ENCODE data around the gene SLX4IP. TPM values are rescaled to one million over a fixed set of nuclear protein-coding genes. Genes with fewer than 3 reads are reported as not detected.
A peak's percentile ranks its signal among the peaks of the same experiment; 100 is the strongest.
"Not testable (repeated sequence)": the region's sequence is repeated elsewhere in the genome, so short reads cannot be mapped to it uniquely, and the experiment has no call there.

The SLX4IP gene
- polyA plus RNA-seq, 1 donor: 4.3 TPM

GRCh38 chr20:10603971-10604864 lies 169.1 kb downstream of the SLX4IP start:
- DNase-seq (ENCODE audit: low read depth): no peak

- no peak for DNase-seq (ENCODE audit: low read depth)
These were observed 169.8 kb downstream of the SLX4IP start for GRCh38 chr20:10604865-10605440.

DNA sequence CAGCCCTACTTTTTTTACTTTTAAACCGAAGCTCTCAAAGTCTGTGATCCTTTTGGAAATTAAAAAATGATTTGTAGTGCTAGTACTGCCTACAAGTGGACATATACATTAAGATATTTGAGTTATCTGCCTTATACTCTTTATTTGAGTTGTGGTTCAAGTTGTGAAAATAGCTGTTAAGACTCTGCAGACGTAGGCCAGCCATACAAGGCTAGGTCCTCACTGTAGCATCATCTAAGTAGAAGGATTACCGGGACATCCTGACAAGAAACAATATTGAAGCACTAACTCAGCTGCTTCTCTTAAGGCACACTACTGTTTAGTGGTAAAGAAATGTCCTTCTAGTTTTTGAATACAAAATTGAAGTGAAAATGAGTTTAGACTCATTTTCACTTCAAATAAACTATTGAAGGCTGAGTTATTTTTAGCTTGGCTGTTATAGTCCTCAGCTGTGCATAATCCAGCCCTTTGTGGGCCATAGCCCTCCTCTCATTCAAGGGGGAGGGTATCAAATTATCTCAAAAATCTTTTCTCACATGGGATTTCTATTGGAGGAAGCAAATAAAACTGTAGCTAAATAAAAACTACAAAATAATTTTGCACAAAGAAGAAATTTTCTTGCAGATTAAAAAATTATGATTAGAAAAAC lies 170.6 kb downstream of the SLX4IP start:
- no peak for DNase-seq (ENCODE audit: low read depth)

GRCh38 chr20:10609276-10609675 lies 174.2 kb downstream of the SLX4IP start:
- DNase-seq (ENCODE audit: low read depth): peak; percentile 60

DNA sequence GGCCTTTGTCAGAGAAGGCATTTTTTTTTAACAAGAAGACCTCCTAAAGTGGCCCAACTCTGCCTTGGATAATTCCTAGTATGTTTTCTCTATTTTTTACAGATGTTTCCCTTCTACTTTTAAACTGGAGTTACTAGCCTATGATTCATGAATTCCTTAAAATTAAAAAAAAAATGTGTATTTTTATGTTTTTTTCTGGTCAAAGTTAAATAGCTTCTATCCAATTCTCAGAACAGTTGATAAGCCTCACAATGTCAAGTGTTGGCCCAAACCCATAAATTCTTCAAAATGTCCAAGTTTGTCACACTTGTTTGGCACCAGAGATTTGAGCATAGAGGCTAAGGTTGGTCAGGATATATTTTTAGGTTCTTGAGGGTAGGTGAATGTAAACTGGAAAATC lies 174.7 kb downstream of the SLX4IP start:
- no peak for DNase-seq (ENCODE audit: low read depth)

DNA sequence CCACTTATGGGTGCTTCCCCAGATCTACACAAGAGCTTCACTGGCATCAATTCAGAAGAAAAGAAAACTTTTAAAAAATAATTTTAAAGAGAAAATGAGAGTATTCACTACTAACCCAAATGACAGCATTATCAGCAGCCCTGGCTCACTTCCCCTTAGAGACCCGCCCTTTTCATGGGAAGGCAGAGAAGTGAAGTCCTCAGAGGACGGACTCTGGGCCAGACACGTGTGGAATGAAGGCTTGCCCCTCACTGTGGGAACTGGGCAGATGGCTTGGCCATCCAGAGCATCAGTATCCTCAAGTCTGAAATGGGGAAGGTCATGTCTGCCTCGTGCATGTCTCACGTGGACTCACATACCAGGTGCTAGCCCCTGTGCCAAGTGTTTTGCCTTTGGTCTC lies 175.1 kb downstream of the SLX4IP start:
- no peak for DNase-seq (ENCODE audit: low read depth)

GRCh38 chr20:10611357-10611756 lies 176.3 kb downstream of the SLX4IP start:
- no peak for DNase-seq (ENCODE audit: low read depth)

GRCh38 chr20:10613426-10613825 lies 178.3 kb downstream of the SLX4IP start:
- DNase-seq (ENCODE audit: low read depth): not testable (repeated sequence)

DNA sequence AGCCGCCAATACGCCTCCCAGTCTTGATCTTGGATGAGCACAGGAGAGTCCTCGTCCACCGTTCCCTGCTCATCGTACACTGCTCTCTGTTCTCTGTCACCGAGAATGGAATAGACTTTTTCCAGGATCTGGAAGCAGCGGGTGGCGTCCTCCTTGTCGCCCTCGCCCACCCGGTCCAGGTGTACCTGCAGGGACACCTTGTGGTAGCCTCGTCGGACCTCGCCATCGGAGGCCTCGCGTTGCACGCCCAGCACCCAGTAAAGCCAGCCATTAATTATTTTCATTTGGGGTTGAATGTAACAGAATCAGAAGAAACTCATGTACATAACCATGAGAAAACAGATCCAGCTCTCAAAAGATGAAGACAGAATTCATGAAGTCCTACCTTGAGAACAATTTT lies 178.8 kb downstream of the SLX4IP start:
- DNase-seq (ENCODE audit: low read depth): no peak

DNA sequence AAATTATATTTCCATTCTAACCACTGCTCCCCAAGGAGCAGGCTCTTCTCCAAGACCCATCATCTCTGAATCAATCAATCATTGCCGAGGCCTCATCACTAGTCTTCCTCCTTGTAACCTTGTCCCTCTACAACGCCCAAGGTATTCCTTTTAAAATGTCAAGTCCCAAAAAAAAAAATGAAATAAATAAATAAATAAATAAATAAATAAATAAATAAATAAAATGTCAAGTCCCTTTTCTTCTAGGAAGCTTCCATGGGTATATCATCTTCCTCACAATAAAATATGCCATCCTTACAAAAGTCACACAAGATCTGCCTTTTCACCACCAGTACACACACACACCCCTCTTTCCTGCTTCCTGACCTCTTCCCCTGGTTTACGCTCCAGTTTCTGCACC lies 181.1 kb downstream of the SLX4IP start:
- no peak for DNase-seq (ENCODE audit: low read depth)

- DNase-seq (ENCODE audit: low read depth): not testable (repeated sequence)
These were observed 182.5 kb downstream of the SLX4IP start for GRCh38 chr20:10617549-10618133.

DNA sequence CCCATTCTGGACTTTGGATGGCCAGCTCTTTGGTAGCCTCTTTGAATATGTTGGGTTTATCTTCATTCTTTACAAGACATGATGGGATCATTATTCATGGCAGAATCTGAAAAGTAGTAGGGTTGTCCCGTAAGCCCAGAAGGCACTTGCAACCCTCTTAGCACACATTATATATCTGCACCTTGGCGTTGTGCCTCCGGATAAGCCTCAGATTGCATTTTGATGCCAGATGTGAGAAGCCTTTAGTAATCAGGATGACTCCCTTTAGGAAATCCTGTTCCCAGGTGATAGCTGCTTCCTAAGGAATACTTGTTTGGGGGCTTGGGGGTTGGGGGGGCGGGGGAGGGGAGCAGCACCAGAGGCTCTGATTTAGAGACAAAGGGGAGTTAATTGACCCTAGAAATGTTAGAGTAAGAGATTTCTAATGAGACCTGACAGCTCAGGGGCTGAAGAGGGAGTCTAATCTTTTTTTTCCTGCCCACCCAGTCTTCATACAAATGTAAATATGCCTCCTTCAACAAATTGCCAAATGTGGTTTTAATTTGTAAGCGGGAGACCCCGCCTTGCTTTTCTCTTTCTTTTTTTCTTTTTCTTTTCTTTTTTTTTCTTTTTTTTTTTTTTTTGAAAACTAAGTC lies 183.6 kb downstream of the SLX4IP start:
- no peak for DNase-seq (ENCODE audit: low read depth)

- no peak for DNase-seq (ENCODE audit: low read depth)
These were observed 184.3 kb downstream of the SLX4IP start for GRCh38 chr20:10619427-10619826.

GRCh38 chr20:10621149-10621548 lies 186.0 kb downstream of the SLX4IP start:
- no peak for DNase-seq (ENCODE audit: low read depth)

DNA sequence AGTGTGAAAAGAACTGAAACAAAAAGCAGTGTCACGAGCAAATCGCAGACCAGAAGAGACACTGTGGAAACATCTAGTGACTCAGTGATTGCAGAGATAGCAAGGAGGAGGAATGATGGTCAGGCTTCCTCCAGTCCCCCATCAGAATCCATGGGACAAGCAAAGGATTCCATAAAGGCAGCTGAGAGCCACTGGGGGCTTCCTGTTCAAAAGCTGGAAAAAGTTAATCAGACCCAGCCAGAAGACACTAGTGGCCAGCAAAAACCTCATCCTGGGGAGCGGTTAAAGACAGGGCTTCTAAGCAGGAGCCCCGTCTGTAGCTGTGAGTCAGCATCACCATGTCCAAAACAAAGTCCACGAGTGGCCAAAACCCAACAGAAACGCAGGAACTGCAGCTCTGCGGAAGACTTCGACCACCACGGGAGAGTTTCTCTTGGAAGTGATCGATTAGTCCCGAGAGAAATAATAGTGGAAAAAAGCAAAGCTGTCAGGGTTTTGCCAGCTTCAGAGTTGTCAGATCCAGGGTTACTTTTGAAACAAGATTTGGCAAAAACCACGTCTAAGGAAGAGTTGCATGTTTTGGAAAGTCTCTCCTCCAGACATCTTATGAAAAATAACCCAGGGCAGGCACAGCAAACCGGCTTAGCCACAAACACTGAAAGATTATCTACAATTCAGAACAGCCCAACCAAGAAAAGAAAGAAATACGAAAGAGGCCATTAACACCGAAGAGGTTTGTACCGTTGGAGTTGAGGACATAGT lies 187.7 kb downstream of the SLX4IP start:
- DNase-seq (ENCODE audit: low read depth): no peak

DNA sequence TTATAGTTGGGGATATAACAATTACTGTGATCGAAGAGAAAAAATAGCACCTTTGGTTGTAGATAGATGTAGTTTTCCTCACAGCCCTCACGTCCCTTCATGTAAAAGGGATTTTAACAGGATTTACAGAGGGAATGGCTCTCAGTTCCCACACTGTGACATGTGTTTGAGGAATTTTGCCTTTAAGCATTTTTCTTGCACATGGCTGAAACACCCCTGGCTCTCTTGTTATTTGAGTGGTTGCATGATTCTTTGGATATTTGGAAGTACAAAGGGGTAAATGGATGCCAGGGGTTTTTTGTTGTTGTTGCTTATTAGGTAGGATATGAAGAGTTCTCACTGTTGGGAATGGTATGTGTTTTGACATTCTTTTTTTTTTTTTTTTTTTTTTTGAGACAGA lies 190.5 kb downstream of the SLX4IP start:
- DNase-seq (ENCODE audit: low read depth): no peak

GRCh38 chr20:10626896-10627295 lies 191.8 kb downstream of the SLX4IP start:
- no peak for DNase-seq (ENCODE audit: low read depth)

- no peak for DNase-seq (ENCODE audit: low read depth)
These were observed 195.0 kb downstream of the SLX4IP start for GRCh38 chr20:10629946-10630650.

DNA sequence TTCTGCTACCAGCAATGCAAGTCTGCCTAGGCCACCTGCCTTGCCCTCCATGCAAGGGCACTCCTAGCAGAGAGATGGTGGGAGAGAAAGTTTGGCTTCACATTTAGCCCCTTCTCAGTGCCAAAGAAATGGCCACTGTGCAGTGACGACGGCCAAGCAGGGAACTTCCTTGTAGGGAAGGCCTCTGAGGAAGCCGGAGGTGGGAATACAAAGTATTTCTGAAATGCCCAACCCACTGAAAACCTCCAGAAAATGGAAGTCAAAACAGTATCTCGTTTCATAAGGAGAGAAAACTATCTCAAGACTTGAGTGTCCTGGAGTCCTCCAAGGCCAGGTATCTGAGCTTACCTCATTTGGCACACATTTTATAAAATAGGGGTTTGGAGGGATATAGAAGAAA lies 196.0 kb downstream of the SLX4IP start:
- no peak for DNase-seq (ENCODE audit: low read depth)

DNA sequence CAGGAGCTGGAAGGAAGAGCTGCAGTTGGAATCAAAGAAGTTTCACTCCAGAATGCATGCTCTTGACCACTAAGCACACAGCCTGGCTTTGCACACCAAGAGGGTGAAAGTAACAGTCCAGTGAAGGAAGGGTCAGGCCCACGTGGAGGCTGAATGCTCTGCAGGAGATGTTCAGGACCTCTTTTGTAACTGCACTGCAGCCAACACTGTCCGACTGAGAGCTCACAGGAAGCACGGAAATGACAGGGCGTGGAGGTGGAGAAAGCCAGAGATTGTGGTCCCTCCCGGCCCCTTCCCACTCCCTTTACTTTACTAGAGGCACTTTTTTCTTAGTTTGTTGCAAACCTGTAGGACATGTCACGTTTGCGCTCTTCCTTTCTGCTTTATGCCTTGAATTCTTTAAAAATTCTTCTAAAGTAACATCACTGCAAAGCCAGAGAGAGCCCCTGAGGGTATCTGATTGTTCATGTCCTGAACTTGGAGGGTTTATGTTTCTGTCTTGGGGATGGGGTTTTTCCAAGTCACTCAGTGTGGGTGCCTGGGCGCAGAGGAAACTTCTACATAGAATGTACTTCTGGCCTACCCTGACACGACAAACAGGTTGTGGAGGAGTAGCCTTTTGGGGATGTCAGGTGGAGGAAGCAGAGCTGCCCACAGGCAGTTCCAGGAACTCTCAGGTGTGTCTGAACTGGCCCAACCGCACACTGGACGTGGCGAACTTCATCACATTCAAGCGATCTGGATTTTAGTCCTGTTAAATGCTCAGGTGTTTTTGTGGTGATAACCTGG lies 197.8 kb downstream of the SLX4IP start:
- no peak for DNase-seq (ENCODE audit: low read depth)
